H1 (cell line): ENCODE measurements around the gene EMC6. TPM values are rescaled to one million over a fixed set of nuclear protein-coding genes. Genes with fewer than 3 reads are reported as not detected.
A peak's percentile ranks its signal among the peaks of the same experiment; 100 is the strongest.

Experiments used
- CBX5 ChIP-seq: fragments of 300-800, 300-1000 bp; sonication (generic); IDR thresholded peaks from 2 replicates; pipeline ENCODE4 v1.7.1; 2016; ENCODE audit warnings: antibody characterized with exemption, low read length, low read depth
- CBX8 ChIP-seq: fragments of 300-800, 300-1000 bp; sonication (generic); IDR thresholded peaks from 2 replicates; pipeline ENCODE4 v1.7.1; 2016; ENCODE audit warnings: low read depth, low read length, borderline replicate concordance
- CTBP2 ChIP-seq: IDR thresholded peaks from 2 replicates; pipeline ENCODE4 v1.7.0; 2011; ENCODE audit warnings: borderline replicate concordance, mild to moderate bottlenecking, moderate library complexity, mixed read lengths, low read length; ENCODE audit not compliant: insufficient read depth, insufficient read length
- E2F6 ChIP-seq: IDR thresholded peaks from 2 replicates; pipeline ENCODE4 v1.6.1; 2012; ENCODE audit warnings: inconsistent platforms
- EZH2 ChIP-seq: fragments of 200-600 bp; sonication (generic); IDR thresholded peaks from 2 replicates; pipeline ENCODE4 v1.7.1; 2012; ENCODE audit warnings: low read depth, mild to moderate bottlenecking, moderate library complexity, low read length, inconsistent platforms; ENCODE audit not compliant: severe bottlenecking
- FOSL1 ChIP-seq: IDR thresholded peaks from 2 replicates; pipeline ENCODE4 v1.6.1; 2011; ENCODE audit warnings: mild to moderate bottlenecking, low read depth, low read length, moderate library complexity; ENCODE audit not compliant: insufficient read depth
- HDAC2 ChIP-seq, 2 experiments: fragments of 300-600 bp in 1 of 2; sonication (generic) in 1 of 2; IDR thresholded peaks; 2 replicates each; pipeline ENCODE4 v1.6.1; 2011 to 2012; ENCODE audit warnings: low read depth in 2 of 2, low read length in 2 of 2, mild to moderate bottlenecking in 2 of 2, moderate library complexity in 2 of 2, borderline replicate concordance in 1 of 2, inconsistent platforms in 1 of 2
- HDAC6 ChIP-seq: IDR thresholded peaks from one replicate; pipeline ENCODE4 v1.7.1; 2012; ENCODE audit warnings: low read depth, mild to moderate bottlenecking, inconsistent platforms, low read length, moderate library complexity
- KDM1A ChIP-seq: fragments of 200-600, 300-600 bp; sonication (generic); IDR thresholded peaks from 2 replicates; pipeline ENCODE4 v1.7.1; 2016; ENCODE audit warnings: mild to moderate bottlenecking, low read length, borderline replicate concordance
- POLR2AphosphoS5 ChIP-seq: IDR thresholded peaks from 2 replicates; pipeline ENCODE4 v1.6.1; 2011; ENCODE audit warnings: low read depth, low read length
- SIN3A ChIP-seq, 2 experiments: IDR thresholded peaks in 1 of 2; conservative IDR thresholded peaks in 1 of 2; 2 replicates each; pipeline ENCODE4 v1.6.1; 2011 to 2012; ENCODE audit warnings: low read length in 2 of 2, improper control_type of control experiment in 1 of 2, low read depth in 1 of 2, mild to moderate bottlenecking in 1 of 2
- SP1 ChIP-seq: IDR thresholded peaks from 2 replicates; pipeline ENCODE4 v1.6.1; 2011; ENCODE audit warnings: low read depth, low read length
- SP2 ChIP-seq: IDR thresholded peaks from 2 replicates; pipeline ENCODE4 v1.6.1; 2012; ENCODE audit warnings: mild to moderate bottlenecking, low read length, inconsistent platforms
- SP4 ChIP-seq: IDR thresholded peaks from 2 replicates; pipeline ENCODE4 v1.6.1; 2012; ENCODE audit warnings: low read length, inconsistent platforms
- SRF ChIP-seq: IDR thresholded peaks from 2 replicates; pipeline ENCODE4 v1.6.1; 2011; ENCODE audit warnings: mild to moderate bottlenecking, low read depth, low read length, moderate library complexity
- TAF1 ChIP-seq: IDR thresholded peaks from 2 replicates; pipeline ENCODE4 v1.6.1; 2011; ENCODE audit warnings: mild to moderate bottlenecking, low read depth, low read length
- TBP ChIP-seq: IDR thresholded peaks from 2 replicates; pipeline ENCODE4 v1.6.1; 2011; ENCODE audit warnings: low read depth, low read length, improper control_type of control experiment
- TCF12 ChIP-seq: IDR thresholded peaks from 2 replicates; pipeline ENCODE4 v1.6.1; 2011; ENCODE audit warnings: low read depth, mild to moderate bottlenecking, low read length
- YY1 ChIP-seq: IDR thresholded peaks from 2 replicates; pipeline ENCODE4 v1.6.1; 2011; ENCODE audit warnings: low read depth, mild to moderate bottlenecking, low read length
- ZNF274 ChIP-seq: IDR thresholded peaks from 2 replicates; pipeline ENCODE4 v1.7.0; 2012; ENCODE audit warnings: low read length, borderline replicate concordance; ENCODE audit errors: extremely low read depth
- polyA plus RNA-seq, 7 experiments: library from polyadenylated mRNA; depleted of rRNA in 3 of 7; stranded (reverse) in 5 of 7; unstranded in 2 of 7; fragments of >200 nt in 5 of 7; fragments of 200-250 nt in 2 of 7; gene quantifications; 1 replicate in 5 of 7; 2 replicates in 1 of 7; 4 replicates in 1 of 7; pipeline versions ENCODE4 v1.2.1 to v1.2.3, GENCODE V29; 2011 to 2013; ENCODE audit warnings: missing spikeins in 2 of 7, mixed read lengths in 2 of 7
- total RNA-seq: library from RNA; stranded (reverse); fragmentation: NEBNext Ultra II Directional; extraction: Animal tissue kit (Norgen Biotek cat#: 25700); gene quantifications from 2 replicates; pipeline ENCODE4 v1.2.1, GENCODE V29; 2021
- TF ChIP-seq, protein P1 (sequence below): IDR thresholded peaks from 2 replicates; pipeline ENCODE4 v1.6.1; 2012; ENCODE audit warnings: inconsistent platforms

The EMC6 gene
- total and polyA plus RNA-seq, 2 of the 8 experiments (the other 6 are each of a cell fraction or from before 2014, with no cell fraction given), result 81.5 to 193 TPM

DNA sequence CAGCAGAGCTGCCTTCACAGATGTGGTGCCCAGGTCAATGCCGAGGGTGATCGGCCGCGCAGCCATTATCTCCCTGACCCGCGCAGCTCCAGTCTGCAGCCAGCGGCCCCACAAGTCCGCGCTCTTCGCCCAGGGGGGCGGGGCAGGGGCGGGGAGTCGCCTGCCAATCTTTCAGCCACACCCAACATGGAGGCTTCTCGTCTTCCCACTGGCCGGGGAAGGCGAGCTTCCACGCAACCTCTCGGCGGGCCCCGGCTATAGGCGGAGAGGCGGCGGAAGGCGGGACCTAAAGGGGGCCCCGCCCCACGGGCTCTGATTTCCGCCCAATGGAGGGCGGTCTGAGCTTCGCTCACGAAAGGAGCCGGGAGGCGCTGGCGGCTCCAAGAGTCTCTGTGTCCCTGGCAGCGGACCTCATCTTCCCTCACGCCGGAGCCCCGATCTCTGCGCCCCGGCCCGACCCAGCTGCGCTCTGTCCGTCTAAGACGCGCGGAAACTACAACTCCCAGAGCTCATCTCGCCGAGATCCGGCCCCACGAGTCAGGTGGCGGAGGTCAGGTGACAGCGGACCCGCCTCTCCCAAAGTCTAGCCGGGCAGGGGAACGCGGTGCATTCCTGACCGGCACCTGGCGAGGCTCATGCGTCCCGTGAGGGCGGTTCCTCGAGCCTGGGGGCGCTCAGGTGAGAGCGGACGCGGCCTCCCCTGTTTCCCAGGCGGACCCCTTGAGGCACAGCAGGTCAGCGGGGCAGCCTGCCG, 32.3 kb upstream of the EMC6 start, which contains the start of the genes CTNS and SHPK (continued):
- no peak for TF ChIP-seq FOSL1
- TF ChIP-seq TAF1, result peak; percentile 81
- no peak for TF ChIP-seq KDM1A
- peak; percentile 78; the same call in 1 of the 2 replicates for TF ChIP-seq YY1
- TF ChIP-seq SP1, result peak; percentile 38
- peak; percentile 70 for TF ChIP-seq TBP
- no peak for TF ChIP-seq EZH2
- 0 out of 4 replicates have a peak, but pooled peaks of 1 of the 2 experiments have one; percentile 15 for TF ChIP-seq HDAC2 (IDR thresholded peaks at IDR 0.05; ENCODE audit: borderline replicate concordance in 1 of 2, low read depth in 2 of 2, low read length in 2 of 2)
- peak; percentile 16; the same call in 1 of the 2 replicates for TF ChIP-seq SP2
- TF ChIP-seq CBX8, result no peak
- TF ChIP-seq TCF12, result 0 out of 2 replicates have a peak, but pooled peaks have one; percentile 76
- peak; percentile 75 for TF ChIP-seq E2F6
- TF ChIP-seq SRF, result no peak
- TF ChIP-seq SIN3A (conservative IDR thresholded peaks at IDR 0.05 in 1 of 2, IDR thresholded peaks at IDR 0.05 in 1 of 2; ENCODE audit: low read depth in 1 of 2, low read length in 2 of 2), result peak; percentile 94 to 95
- TF ChIP-seq, protein P1, sequence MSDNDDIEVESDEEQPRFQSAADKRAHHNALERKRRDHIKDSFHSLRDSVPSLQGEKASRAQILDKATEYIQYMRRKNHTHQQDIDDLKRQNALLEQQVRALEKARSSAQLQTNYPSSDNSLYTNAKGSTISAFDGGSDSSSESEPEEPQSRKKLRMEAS, result peak; percentile 91
- peak; percentile 98 for TF ChIP-seq SP4
- peak; percentile 80; the same call in 1 of the 2 replicates for TF ChIP-seq POLR2AphosphoS5
- TF ChIP-seq HDAC6, result no peak
- no peak for TF ChIP-seq ZNF274
- TF ChIP-seq CBX5, result no peak
- no peak for TF ChIP-seq CTBP2
